ENCODE results near the gene GATM. TPM values are rescaled to one million over a fixed set of nuclear protein-coding genes. Genes with fewer than 3 reads are reported as not detected.
"Not testable (repeated sequence)": the region's sequence is repeated elsewhere in the genome, so short reads cannot be mapped to it uniquely, and the experiment has no call there.

Gene GATM
- polyA plus RNA-seq, 3 donors, result 0.89 to 1.5 (median 1.5) TPM

- peak in 1 of 3 donors; percentile 14 for DNase-seq
- no peak overlapping the region for H3K4me2 ChIP-seq (replicated peaks; ENCODE audit: extremely low read depth, low read length, poor library complexity, severe bottlenecking)
- intact Hi-C loops (cut with micrococcal nuclease), result no loop called here
- peaks cover 14 to 20% (median 18%) of the 10 kb centered on the region in 3 donors for H3K27me3 Mint-ChIP-seq (ENCODE audit: low read depth in 3 of 3)
- H4K20me1 ChIP-seq (ENCODE audit: insufficient read depth, low read length), result no peaks in the 10 kb centered on the region
- peaks cover 0 to under 1% of the 10 kb centered on the region in 2 donors for H3K4me1 ChIP-seq (ENCODE audit: control insufficient read depth in 1 of 2, insufficient read depth in 2 of 2, low read length in 2 of 2)
- H3K9me3 ChIP-seq (replicated peaks in 1 of 2; ENCODE audit: control insufficient read depth in 1 of 2, insufficient read depth in 1 of 2, low read length in 2 of 2), result no peaks in the 10 kb centered on the region
- TF ChIP-seq CTCF (IDR thresholded peaks at IDR 0.05), result no peak
- peaks cover 0 to 3% (median 0%) of the 10 kb centered on the region in 7 donors for H3K9me3 Mint-ChIP-seq
- no peak overlapping the region for H3K27ac Mint-ChIP-seq
- no peak overlapping the region for H3K4me3 Mint-ChIP-seq
- no peaks in the 10 kb centered on the region for H3K36me3 ChIP-seq (replicated peaks in 1 of 2; ENCODE audit: control insufficient read depth in 1 of 2, insufficient read depth in 2 of 2, low read length in 2 of 2)
- H3K9ac ChIP-seq (ENCODE audit: insufficient read depth, low read length, poor library complexity, severe bottlenecking), result no peak overlapping the region
- no peak overlapping the region for H3K27ac ChIP-seq (ENCODE audit: low read depth in 1 of 2, low read length in 2 of 2)
- 100% methylated on average over 2 of the region's 7 CpGs for WGBS (ENCODE audit: insufficient coverage)
- H3K4me1 Mint-ChIP-seq, result peaks cover 11% of the 10 kb centered on the region
- peaks cover 0 to 8% of the 10 kb centered on the region in 2 donors for H3K36me3 Mint-ChIP-seq
- no peak overlapping the region for H2AFZ ChIP-seq (ENCODE audit: insufficient read depth, low read depth, low read length, poor library complexity, severe bottlenecking)
- no peaks in the 10 kb centered on the region for H3K79me2 ChIP-seq (ENCODE audit: insufficient read depth, low read length)
- peaks cover 11 to 17% of the 10 kb centered on the region in 2 donors for H3K27me3 ChIP-seq (ENCODE audit: control insufficient read depth in 2 of 2, insufficient read depth in 2 of 2, low read length in 2 of 2)
- H3K4me3 ChIP-seq (replicated peaks in 1 of 3; ENCODE audit: low read depth in 2 of 3, low read length in 3 of 3), result no peak overlapping the region
These were observed 6.0 kb downstream of the GATM start for GRCh38 chr15:45372041-45372995.

GRCh38 chr15:45371546-45371945, 6.8 kb downstream of the GATM start:
- TF ChIP-seq CTCF (IDR thresholded peaks at IDR 0.05), result no peak
- no peak overlapping the region for H3K27ac ChIP-seq (ENCODE audit: low read depth in 1 of 2, low read length in 2 of 2)
- H3K36me3 ChIP-seq (replicated peaks in 1 of 2; ENCODE audit: control insufficient read depth in 1 of 2, insufficient read depth in 2 of 2, low read length in 2 of 2), result no peaks in the 10 kb centered on the region
- peaks cover 0 to 7% of the 10 kb centered on the region in 2 donors for H3K36me3 Mint-ChIP-seq
- H3K79me2 ChIP-seq (ENCODE audit: insufficient read depth, low read length), result no peaks in the 10 kb centered on the region
- H4K20me1 ChIP-seq (ENCODE audit: insufficient read depth, low read length), result no peaks in the 10 kb centered on the region
- no peaks in the 10 kb centered on the region for H3K4me1 ChIP-seq (ENCODE audit: control insufficient read depth in 1 of 2, insufficient read depth in 2 of 2, low read length in 2 of 2)
- no peak overlapping the region for H3K27ac Mint-ChIP-seq
- H3K27me3 ChIP-seq (ENCODE audit: control insufficient read depth in 2 of 2, insufficient read depth in 2 of 2, low read length in 2 of 2), result peaks cover 3 to 9% of the 10 kb centered on the region in 2 donors
- H3K4me3 ChIP-seq (replicated peaks in 1 of 3; ENCODE audit: low read depth in 2 of 3, low read length in 3 of 3), result no peak overlapping the region
- peaks cover 3% of the 10 kb centered on the region for H3K4me1 Mint-ChIP-seq
- H3K9me3 Mint-ChIP-seq, result peaks cover 0 to 2% (median 0%) of the 10 kb centered on the region in 7 donors
- H3K4me2 ChIP-seq (replicated peaks; ENCODE audit: extremely low read depth, low read length, poor library complexity, severe bottlenecking), result no peak overlapping the region
- intact Hi-C loops (cut with micrococcal nuclease), result no loop called here
- no peak overlapping the region for H3K9ac ChIP-seq (ENCODE audit: insufficient read depth, low read length, poor library complexity, severe bottlenecking)
- no peak overlapping the region for H2AFZ ChIP-seq (ENCODE audit: insufficient read depth, low read depth, low read length, poor library complexity, severe bottlenecking)
- DNase-seq, result no peak
- H3K27me3 Mint-ChIP-seq (ENCODE audit: low read depth in 3 of 3), result peaks cover 6 to 12% (median 10%) of the 10 kb centered on the region in 3 donors
- no peak overlapping the region for H3K4me3 Mint-ChIP-seq
- WGBS (ENCODE audit: insufficient coverage), result no CpG with 5 or more reads among the region's 1 CpG
- H3K9me3 ChIP-seq (replicated peaks in 1 of 2; ENCODE audit: control insufficient read depth in 1 of 2, insufficient read depth in 1 of 2, low read length in 2 of 2), result no peaks in the 10 kb centered on the region

- DNase-seq; H3K4me1 ChIP-seq (ENCODE audit: control insufficient read depth in 1 of 2, insufficient read depth in 2 of 2, low read length in 2 of 2); H3K4me3 ChIP-seq (replicated peaks in 1 of 3; ENCODE audit: low read depth in 2 of 3, low read length in 3 of 3); H2AFZ ChIP-seq (ENCODE audit: insufficient read depth, low read depth, low read length, poor library complexity, severe bottlenecking); H3K27ac ChIP-seq (ENCODE audit: low read depth in 1 of 2, low read length in 2 of 2); H3K27me3 Mint-ChIP-seq (ENCODE audit: low read depth in 3 of 3); H3K36me3 ChIP-seq (replicated peaks in 1 of 2; ENCODE audit: control insufficient read depth in 1 of 2, insufficient read depth in 2 of 2, low read length in 2 of 2); H3K9me3 Mint-ChIP-seq; H3K4me3 Mint-ChIP-seq; H3K79me2 ChIP-seq (ENCODE audit: insufficient read depth, low read length); H4K20me1 ChIP-seq (ENCODE audit: insufficient read depth, low read length); H3K36me3 Mint-ChIP-seq; H3K4me2 ChIP-seq (replicated peaks; ENCODE audit: extremely low read depth, low read length, poor library complexity, severe bottlenecking); H3K9me3 ChIP-seq (replicated peaks in 1 of 2; ENCODE audit: control insufficient read depth in 1 of 2, insufficient read depth in 1 of 2, low read length in 2 of 2); H3K27ac Mint-ChIP-seq; intact Hi-C loops (cut with micrococcal nuclease); H3K27me3 ChIP-seq (ENCODE audit: control insufficient read depth in 2 of 2, insufficient read depth in 2 of 2, low read length in 2 of 2); H3K9ac ChIP-seq (ENCODE audit: insufficient read depth, low read length, poor library complexity, severe bottlenecking); H3K4me1 Mint-ChIP-seq: not testable (repeated sequence)
- no CpG with 5 or more reads among the region's 4 CpGs for WGBS (ENCODE audit: insufficient coverage)
These were observed 8.3 kb downstream of the GATM start for GRCh38 chr15:45370042-45370441.

Data from CD14-positive monocyte (primary cell).